T-helper 1 cell treated with Interleukin-12 subunit alpha and Interleukin-12 subunit beta and Interleukin-4 antibody, amounts not matched to agents 30 ng/mL and 1 ng/mL, for 36 hours (primary cell): Measurements from ENCODE around the gene COG8. TPM values are rescaled to one million over a fixed set of nuclear protein-coding genes. Genes with fewer than 3 reads are reported as not detected.
"Not testable (repeated sequence)": the region's sequence is repeated elsewhere in the genome, so short reads cannot be mapped to it uniquely, and the experiment has no call there.

Experiments
- intact Hi-C: fragments of 100-400 bp; cut with micrococcal nuclease; formaldehyde crosslinking; loops from one replicate; pipeline ENCODE4 v1.15.1; 2024
- total RNA-seq: library from RNA; stranded (reverse); gene quantifications from 2 replicates; pipeline ENCODE4 v1.2.3, GENCODE V29; 2022

Gene COG8, protein sequence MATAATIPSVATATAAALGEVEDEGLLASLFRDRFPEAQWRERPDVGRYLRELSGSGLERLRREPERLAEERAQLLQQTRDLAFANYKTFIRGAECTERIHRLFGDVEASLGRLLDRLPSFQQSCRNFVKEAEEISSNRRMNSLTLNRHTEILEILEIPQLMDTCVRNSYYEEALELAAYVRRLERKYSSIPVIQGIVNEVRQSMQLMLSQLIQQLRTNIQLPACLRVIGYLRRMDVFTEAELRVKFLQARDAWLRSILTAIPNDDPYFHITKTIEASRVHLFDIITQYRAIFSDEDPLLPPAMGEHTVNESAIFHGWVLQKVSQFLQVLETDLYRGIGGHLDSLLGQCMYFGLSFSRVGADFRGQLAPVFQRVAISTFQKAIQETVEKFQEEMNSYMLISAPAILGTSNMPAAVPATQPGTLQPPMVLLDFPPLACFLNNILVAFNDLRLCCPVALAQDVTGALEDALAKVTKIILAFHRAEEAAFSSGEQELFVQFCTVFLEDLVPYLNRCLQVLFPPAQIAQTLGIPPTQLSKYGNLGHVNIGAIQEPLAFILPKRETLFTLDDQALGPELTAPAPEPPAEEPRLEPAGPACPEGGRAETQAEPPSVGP
- total RNA-seq = 35.0 and 35.8 TPM in 2 replicates

DNA sequence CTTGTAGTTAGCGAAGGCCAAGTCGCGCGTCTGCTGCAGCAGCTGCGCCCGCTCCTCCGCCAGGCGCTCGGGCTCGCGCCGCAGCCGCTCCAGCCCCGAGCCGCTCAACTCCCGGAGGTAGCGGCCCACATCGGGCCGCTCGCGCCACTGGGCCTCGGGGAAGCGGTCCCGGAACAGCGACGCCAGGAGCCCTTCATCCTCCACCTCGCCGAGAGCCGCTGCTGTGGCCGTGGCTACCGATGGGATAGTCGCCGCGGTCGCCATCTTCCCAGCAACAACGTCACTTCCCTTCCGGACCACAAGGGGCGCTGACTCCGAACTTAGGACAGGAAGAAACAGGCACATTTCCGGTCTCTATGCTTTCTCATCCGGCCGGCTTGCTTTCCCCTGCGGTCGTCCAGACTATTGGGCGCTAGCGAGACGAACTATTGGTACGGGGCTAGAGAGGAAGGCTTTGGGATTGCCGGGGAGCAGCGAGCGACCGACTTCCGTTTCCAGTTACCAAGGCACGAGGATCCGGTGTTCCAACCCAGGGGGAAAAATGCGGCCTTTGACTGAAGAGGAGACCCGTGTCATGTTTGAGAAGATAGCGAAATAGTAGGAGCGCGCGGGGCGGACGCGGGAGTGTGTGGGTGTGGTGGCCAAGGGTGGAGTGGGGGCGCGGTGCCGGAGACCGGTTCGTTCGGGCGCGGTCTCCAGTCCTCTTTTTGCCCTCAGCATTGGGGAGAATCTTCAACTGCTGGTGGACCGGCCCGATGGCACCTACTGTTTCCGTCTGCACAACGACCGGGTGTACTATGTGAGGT is at the start of gene COG8, which contains the start of gene NIP7:
Gene COG8, minus strand, starts transcription at position 276 of the 806 bp plus-strand sequence. Its CDS starts 12 bp downstream, at position 264.
Gene NIP7, plus strand, starts transcription at position 484 of the 806 bp plus-strand sequence. Its CDS starts 58 bp downstream, at position 542.
- intact Hi-C loops = loop anchor here (1.0 to 10.0 kb wide), 11 partner anchors 9 to 1257 kb away; partner anchors contain the start of genes EXOSC6, NFAT5, NOB1 and PDF

DNA sequence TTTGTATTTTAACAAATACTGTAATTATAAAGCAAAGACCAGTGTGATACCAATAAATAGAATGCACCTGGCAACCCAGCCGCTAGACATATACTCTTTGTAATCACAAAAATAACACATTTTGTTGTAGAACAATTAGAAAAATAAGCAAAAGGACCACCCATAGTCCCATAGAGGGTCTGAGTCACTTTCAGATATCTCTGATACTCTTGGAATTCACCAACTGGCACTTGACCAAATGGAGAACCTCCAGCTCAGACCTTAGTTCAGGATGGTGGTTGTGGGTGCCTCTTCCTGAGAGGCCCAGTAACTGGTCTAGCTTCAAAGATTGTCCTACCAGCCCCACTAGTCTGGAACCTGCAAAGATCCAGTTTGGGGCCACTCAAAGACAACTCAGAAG is 47.2 kb upstream of the COG8 start:
- intact Hi-C loops = loop anchor here (1.0 to 5.0 kb wide), 6 partner anchors 10 to 340 kb away; partner anchors contain the start of genes CHTF8, CYB5B, NFAT5 and NQO1

DNA sequence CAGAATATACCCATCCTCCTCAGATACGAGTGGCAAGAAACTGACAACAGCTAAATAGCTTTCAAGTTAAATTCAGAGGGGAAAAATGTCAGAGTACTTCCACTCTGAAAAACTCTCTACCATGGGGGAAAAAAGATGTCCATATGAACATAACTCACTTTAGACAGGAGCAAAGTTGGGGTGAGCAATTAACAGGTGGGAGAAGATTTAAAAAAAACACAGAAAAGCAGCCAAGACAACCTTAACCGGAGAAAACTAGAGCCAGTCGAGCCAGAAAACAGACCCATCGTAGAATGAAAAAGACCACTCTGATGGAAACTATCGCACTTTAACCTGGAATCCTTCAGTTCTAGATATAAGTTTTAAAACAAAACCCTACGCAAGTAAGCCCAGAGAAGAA is 45.6 kb upstream of the COG8 start:
- intact Hi-C loops = loop anchor here (1.0 to 5.0 kb wide), 5 partner anchors 46 to 369 kb away; partner anchors contain the start of genes COG8, NIP7, NOB1 and PDF

- intact Hi-C loops = no loop called here
These were observed 43.1 kb upstream of the COG8 start for GRCh38 chr16:69382421-69382820.

- intact Hi-C loops = no loop called here
These were observed 41.9 kb upstream of the COG8 start for GRCh38 chr16:69381231-69381630.

DNA sequence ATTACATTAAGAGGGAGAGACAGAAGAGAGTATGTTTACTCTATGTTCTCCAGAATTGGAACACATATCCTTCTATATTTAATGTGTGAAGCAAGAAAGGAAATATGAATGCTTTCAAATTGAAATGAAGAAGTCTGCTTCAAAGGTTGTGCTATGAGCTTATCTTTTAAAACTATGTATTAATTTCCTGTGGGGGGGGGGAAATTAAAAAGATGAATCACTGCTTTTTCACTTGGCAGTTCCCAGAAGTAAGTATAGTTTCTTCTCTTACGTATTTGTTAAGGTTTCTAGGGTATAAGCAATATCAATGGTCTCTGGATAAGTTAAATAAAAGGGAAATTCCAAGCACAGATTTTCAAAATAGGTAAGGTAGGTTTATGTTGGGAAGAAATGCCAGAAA is 39.4 kb upstream of the COG8 start:
- intact Hi-C loops = no loop called here

- intact Hi-C loops = no loop called here
These were observed 38.7 kb upstream of the COG8 start for GRCh38 chr16:69378036-69378435.

DNA sequence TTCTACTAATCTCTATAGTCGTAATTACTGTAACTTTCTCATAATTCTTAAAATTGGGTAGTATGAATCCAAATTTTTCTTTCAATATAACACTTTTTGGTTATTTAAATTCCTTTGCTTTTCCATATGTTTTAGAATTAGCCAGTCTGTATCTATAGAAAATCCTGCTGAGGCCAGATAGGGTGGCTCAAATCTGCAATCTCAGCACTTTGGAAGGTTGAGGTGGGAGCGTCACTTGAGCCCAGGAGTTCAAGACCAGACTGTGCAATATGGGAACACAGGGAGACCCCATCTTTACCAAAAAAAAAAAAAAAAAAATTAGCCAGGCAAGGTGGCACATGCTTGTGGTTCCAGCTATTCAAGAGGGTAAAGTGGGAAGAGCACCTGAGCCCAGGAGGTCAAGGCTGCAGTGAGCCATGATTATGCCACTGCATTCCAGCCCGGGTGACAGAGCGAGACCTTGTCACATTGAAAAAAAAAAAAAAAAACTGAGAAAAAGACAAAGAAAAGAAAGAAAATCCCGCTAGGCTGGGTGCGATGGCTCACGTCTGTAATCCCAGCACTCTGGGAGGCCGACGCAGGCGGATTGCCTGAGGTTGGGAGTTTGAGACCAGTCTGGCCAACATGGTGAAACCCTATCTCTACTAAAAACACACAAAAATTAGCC is 37.2 kb upstream of the COG8 start:
- intact Hi-C loops = no loop called here

DNA sequence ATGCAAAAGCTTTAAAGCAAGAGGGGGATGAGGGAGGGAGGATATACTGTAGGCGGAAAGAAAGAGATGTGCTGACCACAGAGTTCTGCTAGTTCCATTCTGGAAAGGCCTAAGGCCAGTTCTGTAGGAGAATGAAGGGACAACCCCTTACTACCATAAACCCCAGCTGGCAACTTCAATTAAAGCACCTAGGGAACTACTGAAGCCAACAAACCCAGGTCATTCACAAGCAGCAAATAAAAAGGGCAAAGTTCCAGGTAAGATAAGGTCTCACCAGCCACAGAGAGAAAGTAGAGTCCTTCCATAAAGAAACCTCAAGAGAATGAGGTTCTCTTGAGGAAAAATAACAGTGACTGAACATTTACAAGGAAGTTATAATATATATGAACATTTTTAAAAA is 33.7 kb upstream of the COG8 start:
- intact Hi-C loops = no loop called here

- intact Hi-C loops = no loop called here
These were observed 32.2 kb upstream of the COG8 start for GRCh38 chr16:69371564-69371963.

- intact Hi-C loops = no loop called here
These were observed 29.5 kb upstream of the COG8 start for GRCh38 chr16:69368866-69369265.

GRCh38 chr16:69367980-69368379 is 28.6 kb upstream of the COG8 start:
- intact Hi-C loops = no loop called here

GRCh38 chr16:69366431-69366830 is 27.1 kb upstream of the COG8 start:
- intact Hi-C loops = no loop called here

DNA sequence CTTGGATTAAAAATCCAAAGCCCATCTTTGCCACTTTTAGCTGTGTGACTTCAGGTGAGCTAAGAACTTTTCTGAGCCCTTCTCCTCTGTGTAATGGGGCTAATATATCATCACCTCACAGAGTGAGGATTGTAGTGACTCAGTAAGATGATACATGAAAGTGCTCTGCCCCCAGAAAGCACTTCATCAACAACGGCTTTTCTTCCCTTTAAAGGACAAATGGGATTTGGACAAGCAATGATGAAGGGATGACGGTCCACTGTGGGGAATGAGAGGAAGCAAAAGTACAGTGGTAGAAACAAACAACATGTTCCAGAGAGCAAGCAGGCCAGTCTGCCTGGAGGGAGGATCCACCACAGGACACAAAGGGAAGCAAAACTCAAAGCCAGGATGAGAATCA is 26.5 kb upstream of the COG8 start:
- intact Hi-C loops = no loop called here

GRCh38 chr16:69364088-69364487 is 24.7 kb upstream of the COG8 start:
- intact Hi-C loops = no loop called here

DNA sequence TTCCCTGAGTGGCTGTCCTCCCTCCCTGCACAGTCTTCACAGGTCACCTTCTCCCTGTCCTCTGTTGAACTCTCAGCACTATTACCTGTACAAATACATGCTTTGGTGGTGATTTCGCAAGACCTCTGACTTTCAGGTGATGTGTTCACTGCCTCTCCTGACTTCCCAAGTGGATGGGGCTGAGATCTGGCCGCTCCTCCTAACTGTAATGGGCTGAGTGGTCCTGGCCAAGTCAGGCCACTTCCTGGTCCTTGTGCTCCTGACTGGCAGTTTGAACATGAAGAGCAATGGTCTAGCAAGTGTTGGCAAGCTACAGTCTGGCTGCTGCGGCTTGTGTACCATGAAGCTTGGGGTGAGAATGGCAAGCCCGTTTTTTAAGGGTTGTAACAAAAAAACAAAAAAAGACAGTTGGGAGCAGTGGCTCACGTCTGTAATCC is 23.9 kb upstream of the COG8 start:
- intact Hi-C loops = no loop called here

DNA sequence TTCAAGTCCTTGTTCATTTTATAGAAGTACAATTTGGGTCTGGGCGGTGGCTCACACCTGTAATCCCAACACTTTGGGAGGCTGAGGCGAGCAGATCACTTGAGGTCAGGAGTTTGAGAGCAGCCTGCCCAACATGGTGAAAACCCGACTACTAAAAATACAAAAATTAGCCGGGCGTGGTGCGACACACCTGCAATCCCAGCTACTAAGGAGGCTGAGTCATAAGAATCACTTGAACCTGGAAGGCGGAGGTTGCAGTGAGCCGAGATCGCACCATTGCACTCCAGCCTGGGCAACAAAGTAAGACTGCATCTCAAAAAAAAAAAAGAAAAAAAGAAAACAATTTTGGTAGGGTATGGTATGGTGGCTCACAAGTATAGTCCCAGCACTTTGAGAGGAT is 20.7 kb upstream of the COG8 start:
- intact Hi-C loops = not testable (repeated sequence)

DNA sequence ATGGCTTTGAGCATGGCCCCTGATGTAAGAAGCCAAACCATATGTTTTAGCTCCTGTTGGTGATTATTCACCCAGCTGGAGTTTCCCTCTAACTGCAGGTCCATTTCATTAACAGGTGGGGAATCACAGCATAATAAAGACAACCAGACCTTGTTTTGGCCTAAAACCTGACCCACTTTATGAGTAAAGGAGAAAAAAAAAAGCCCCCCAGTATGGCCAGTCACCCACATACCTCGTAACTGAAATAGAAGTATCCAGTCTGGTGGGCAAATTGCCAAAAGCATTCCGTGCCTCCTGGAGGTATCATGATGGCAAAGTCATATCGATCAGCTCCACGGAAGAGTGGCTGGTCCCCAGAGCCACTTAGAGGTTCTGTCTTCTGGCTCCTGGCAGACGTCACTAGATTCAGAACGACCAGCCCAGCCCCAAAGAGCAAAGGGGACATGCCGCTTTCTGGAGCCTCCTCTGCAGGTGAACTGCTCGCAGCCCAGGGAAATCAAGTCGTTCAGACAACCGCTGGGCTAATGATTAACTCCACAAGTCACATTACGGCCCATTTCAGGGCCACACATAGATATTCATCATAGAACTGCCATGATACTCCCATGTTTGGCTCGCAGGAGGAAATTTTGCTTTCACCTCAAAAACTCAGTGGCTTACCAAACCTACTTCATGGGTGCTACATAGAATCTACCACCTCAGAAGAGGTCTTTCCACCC is 12.1 kb upstream of the COG8 start, which contains the start of gene TMED6:
Gene TMED6, minus strand, starts transcription at position 478 of the 719 bp plus-strand sequence. Its CDS starts 33 bp downstream, at position 445.
- intact Hi-C loops = no loop called here

GRCh38 chr16:69350536-69351133 is 11.3 kb upstream of the COG8 start:
- intact Hi-C loops = no loop called here

- intact Hi-C loops = no loop called here
These were observed 10.2 kb upstream of the COG8 start for GRCh38 chr16:69349536-69349935.
